Amygdala (tissue), 56 donors: ENCODE measurements around the gene METTL9.
"Not testable (repeated sequence)": the region's sequence is repeated elsewhere in the genome, so short reads cannot be mapped to it uniquely, and the experiment has no call there.

Source experiments
- DNase-seq, 56 donors: peaks; one replicate each; lab custom pipeline; 2025; lab: John Stamatoyannopoulos, UW

The METTL9 gene

DNA sequence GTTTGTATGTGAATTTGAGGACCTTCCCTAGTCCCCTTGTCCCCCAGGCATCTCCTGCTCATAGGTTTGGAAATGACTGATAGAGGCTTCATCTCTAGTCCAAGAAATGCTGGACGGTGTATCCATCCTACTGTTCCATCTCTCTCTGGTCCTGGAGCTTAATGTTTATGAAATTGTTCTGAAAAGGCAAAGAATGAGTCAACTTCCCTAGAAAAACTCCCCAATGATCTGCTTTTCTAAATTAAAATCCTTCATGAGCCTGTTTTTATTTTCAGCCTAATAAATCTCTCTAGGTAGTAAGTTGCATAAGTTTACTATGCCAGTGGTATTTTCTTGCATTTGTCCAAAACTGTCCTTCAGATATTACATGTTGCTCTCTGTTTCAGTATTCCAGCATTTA, 55.1 kb downstream of the METTL9 start:
- no peak for DNase-seq

DNA sequence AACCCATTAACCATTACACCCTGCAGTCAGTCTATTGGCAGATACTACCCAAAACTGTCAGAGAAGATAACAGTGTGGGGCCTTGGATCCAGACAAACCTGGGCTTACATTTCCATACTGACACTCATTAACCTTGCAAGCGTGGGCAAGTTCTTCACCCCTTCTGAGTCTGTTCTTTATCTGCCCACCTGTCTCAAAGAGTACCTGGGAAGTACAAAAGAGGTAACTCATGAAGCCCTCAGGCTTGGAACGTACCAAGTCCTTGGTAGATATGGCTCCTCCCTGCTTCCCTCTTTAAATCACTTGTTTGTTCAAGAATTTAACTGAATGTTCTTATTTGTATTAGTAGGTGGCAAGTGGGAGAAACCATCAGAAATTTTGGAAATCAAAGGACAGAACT, 55.5 kb downstream of the METTL9 start:
- no peak for DNase-seq

DNA sequence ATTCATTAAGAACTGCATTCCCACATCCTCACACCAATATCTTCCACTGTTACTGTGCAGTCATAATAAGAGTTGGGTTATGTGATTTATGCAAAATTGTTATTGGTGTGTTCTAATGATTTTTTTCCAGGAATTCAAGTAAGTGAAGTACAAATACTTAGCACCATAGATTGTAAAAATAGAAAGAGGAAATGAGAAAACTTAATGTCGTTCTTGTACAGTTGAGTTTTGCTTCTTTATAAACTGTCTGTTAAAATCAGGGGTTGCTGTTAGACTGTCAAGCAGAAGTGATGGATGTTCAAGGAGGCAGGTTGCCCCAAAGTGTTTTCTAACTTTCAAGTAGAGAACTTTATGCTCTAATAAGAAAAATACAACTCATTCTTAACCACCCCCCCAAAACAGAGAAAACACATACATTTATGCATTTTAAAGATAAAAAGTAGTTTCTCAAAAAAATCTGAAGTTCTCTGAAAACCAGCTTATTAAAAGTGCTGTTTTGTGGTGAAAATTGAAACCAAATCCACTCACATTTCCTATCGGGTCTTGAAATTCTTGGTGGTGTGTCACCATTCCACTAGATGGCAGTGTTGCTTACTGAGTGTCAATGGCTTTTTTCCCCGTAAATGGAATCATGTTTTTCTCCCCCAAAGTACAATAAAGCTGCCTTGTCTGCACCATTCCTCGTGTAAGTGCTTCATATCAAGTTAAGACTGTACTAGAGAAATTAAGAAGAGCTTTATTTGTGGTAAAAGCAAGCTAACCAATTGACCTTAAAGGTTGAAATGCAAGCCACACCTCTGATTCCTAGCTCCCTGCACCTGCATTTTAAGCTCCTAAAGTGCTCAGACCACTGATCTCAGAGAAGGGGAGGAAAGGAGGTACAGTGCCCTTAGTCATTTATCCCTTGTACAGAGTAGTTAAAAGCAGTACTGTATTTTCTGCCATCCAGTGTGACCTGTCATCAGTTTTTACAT, 57.7 kb downstream of the METTL9 start:
- DNase-seq = peak in 9 of 56 donors; percentile 4 to 62 (median 14)

DNA sequence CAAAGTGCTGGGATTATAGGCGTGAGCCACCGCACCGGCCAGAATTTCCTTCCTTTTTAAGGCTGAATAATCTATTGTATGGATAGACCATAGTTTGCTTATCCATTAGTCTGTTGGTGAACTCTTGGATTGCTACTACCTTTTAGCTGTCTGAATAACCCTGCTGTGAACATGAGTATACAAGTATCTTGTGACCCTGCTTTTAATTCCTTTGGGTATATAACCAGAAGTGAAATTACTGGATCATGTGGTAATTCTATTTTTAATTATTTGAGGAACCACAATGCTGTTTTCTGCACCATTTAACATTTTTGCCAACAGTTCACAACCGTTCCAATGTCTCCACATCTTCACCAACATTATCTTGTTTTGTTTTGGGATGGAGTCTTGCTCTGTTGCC, 59.7 kb downstream of the METTL9 start:
- DNase-seq = no peak

DNA sequence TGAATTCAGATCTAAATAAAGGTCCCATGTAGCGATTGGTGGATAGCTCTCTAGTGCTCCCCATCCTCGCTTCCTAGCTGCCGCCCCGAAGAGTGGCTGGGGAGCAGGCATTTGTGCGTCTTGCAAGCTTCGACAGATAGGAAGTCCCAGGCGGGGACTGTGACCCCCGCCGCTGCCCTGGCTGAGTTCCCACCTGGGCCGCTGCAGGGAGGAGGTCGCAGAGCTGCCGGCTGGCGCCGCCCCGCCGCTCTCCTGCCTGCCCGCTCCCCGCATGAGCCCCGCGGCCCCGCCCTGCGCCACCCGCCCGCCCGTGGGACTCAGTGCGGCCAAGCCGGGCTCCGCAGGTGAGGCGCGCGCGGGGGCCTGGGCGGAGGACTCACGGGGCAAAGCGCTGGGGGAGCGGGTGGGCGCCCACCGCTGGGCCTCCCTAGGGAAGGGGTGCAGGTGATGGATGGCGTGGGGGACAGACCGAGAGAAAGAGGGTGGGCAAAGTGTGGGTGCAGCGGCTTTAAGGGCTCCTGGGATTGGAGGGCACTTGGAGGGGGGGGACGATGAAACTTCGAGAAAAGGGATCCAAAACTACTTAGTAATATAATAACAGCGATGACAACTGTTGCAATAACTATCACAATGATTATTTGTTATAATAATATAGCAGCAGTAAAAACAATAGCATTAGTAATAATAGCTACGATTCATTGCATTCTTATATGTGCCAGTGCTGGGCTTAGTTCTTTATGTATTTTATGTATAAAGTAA, 64.7 kb downstream of the METTL9 start, which contains the start of gene OTOA:
Gene OTOA (plus strand): TSS at position 80 of the 759 bp plus-strand sequence. CDS start 14,547 bp downstream, outside the sequence.
- DNase-seq = no peak

DNA sequence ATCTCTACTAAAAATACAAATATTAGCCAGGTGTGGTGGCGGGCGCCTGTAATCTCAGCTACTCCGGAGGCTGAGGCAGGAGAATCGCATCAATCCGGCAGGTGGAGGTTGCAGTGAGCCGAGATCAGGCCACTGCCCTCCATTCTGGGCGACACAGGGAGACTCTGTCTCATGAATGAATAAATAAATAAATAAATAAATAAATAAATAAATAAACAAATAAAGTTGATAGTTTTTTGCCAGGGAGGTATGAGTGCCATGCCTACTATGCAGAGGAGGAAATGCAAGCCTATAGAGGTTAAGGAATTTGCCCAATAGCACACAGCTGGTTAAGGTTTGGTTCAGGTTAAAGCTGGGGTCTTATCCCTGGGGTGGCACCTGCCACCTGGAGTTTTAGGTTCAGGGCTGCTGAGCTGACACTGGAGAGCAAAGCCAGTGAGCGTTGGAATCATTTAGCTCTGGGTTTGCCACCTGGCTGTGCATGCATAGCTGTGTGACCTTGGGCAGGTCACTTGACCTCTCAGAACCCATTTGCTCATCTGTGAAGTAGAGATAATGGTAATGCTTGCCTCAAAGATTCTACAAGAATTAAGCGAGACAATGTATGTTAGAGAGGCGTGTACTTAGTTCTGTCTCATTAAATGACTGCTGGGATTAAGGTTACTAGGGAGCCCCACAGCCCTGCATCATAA, 65.6 kb downstream of the METTL9 start:
- no peak for DNase-seq

DNA sequence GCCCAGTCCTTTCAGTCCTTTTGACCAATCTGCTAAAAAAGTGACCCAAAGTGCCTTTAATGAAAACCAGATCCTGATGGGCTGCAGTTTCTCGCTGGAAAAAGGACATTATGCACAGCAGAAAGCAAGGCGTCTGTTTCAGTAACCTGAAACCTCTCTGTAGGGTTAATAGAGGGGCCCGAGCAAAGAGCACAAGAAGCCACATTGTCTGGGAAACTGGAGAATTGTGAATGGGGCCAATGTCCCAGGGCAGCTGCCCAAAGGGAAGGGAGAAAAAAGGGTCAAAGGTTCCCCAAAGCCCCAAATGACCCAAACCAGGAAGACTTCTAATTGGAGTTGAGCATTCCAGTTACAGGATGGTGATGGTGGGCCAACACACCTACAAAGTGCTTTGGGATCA, 67.4 kb downstream of the METTL9 start:
- no peak for DNase-seq

DNA sequence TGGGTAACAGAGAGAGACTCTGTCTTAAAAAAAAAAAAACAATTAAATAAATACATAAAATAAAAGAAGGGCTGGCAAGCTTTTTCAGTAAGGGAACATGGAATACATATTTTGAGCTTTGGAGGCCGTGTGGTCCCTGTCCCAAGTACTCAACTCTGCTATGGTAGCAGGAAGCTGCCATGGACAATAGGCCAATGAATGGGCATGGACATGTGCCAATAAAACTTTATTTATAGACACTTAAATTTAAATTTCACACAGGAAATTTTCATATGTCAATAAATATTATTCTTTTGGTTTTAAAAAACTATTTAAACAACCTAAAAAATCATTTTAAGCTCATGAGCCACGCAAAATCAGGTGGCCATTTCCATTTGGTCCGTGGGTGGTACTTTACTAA, 68.2 kb downstream of the METTL9 start:
- DNase-seq = no peak

DNA sequence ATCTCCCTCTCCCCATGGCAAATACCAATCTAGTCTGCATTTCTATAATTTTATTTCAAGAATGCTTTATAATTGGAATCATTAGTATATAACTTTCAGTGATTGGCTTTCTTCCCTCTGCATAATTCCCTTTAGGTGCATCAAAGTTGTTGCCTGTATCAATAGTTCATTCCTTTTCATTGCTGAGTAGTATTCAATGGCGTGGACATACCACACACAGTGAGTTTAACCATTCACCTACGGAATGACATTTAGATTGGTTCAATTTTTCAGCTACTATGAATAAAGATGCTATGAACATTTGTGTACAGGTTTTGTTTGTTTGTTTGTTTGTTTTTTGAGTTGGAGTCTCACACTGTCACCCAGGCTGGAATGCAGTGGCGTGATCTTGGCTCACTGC, 74.1 kb downstream of the METTL9 start:
- no peak for DNase-seq

DNA sequence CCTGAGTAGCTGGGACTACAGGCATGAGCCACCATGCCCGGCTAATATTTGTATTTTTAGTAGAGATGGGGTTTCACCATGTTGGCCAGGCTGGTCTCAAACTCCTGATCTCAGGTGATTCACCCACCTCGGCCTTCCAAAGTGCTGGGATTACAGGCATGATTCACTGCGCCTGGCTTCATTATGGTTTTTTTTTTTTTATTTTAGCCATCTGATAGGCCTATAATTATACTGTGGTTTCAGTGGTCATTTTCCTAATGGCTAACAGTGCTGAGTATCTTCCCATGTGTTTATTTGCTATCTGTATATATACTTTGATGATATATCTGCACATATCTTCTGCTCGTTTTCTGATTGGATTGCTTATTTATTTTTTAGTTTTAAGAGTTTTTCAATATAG, 75.1 kb downstream of the METTL9 start:
- DNase-seq = not testable (repeated sequence)

DNA sequence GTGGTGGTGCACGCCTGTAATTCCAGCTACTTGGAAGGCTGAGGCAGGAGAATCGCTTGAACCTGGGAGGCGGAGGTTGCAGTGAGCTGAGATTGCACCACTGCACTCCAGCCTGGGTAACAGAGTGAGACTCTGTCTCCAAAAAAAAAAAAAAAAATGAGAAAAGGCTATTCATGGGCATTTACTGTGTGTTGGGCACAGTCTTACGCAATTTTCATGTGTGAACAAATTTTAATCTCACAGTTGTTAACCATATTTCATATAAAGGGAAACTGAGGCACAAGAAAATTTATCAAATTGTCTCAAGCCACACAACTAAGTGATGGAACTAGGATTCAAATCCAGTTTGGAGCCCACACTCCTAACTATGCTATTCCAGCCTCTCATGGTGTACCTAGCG, 81.3 kb downstream of the METTL9 start:
- DNase-seq = not testable (repeated sequence)

DNA sequence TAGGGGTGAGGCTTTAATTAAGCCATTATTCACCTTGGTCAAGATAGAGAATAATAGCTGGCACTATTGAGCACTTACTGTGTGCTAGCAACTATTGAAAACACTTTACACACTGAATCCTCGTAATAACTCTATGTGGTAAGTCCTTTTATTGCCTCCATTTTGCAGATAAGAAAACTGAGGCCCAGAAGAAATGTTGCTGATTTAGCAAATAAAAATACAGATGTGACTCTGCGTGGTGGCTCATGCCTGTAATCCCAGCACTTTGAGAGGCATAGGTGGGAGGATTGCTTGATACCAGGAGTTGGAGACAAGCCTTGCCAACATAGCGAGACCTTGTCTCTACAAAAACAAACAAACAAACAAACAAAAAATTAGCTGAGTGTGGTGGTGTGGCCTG, 83.8 kb downstream of the METTL9 start:
- no peak for DNase-seq

DNA sequence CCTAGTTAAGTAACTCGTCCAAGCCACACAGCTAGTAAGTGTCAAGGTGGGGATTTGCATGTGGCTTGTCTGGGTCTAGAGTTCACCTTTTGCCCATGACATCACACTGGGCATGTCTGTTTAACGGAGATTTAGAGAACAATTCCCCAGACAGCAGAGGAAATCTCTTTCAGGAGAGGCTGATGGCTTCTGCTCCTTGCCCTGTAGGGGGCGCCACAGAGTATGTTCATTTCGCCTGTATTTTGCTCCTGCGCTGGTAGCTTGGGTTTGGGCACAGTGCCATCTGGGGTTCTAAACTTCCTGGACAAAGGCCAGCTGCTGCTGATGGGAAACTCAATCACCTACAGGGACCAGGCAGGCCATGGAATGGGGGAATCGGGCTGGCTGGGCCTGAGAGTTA, 84.8 kb downstream of the METTL9 start:
- peak in 1 of 56 donors; percentile 26 for DNase-seq

DNA sequence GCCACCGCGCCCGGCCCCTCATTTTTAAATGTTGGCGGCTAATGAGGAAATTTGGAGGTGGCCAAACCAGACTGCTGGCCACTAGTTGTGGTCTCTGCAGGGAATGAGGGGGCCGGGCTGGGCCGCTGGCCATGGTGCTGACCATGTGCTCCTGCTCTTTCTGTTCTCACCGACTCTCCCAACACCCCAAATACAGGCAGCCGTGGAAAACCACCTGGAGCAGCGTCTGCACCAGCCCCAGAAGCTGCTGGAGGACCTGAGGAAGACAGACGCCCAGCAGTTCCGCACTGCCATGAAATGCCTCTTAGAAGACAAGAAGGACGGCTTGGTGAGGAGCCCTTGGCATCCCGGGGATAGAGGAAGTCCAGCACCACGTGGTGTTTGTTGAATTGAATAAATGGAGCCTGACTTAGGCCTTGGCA, 85.7 kb downstream of the METTL9 start:
- no peak for DNase-seq

DNA sequence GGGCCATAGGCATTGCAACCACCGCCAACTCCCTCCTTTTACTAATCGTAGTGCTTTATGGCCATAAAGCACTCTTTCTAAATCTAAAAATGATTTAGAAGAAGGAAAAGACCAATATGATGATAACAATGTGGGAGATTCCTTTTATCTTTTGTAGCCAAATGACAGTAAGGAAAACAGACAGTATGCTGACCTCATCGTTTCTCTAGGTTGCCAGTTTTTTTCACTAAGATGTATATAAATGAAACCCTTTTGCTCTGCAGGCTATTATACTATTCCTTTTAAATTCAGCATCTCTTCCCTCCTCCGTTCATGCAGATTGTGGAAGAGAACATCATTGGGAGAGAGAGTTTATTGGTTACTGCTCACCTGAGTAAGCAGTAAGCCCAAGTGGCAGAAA, 89.7 kb downstream of the METTL9 start:
- no peak for DNase-seq

DNA sequence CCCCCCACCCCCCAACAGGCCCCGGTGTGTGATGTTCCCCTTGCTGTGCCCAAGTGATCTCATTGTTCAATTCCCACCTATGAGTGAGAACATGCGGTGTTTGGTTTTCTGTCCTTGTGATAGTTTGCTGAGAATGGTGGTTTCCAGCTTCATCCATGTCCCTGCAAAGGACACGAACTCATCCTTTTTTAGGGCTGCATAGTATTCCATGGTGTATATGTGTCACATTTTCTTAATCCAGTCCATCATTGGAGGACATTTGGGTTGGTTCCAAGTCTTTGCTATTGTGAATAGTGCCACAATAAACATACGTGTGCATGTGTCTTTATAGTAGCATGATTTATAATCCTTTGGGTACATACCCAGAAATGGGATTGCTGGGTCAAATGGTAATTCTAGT, 91.6 kb downstream of the METTL9 start:
- DNase-seq = not testable (repeated sequence)

DNA sequence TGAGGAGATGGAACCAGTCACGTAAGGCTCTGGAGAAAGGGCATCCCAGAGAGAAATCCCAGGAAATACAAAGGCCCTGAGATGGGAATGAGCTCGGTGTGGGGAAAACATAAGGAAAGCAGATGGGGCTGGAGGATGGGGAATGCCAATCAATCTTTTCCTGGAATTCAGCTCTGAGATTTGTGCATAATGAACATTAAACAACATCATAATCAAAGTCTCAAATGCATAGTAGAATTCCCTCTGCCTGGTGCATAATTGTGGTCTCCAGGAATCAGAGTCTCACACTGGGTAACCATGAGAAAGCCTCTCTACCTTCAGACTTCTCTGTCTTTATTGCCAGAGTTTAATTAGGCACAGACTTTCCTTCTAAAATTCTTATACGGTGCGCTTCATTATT, 95.2 kb downstream of the METTL9 start:
- DNase-seq = no peak

DNA sequence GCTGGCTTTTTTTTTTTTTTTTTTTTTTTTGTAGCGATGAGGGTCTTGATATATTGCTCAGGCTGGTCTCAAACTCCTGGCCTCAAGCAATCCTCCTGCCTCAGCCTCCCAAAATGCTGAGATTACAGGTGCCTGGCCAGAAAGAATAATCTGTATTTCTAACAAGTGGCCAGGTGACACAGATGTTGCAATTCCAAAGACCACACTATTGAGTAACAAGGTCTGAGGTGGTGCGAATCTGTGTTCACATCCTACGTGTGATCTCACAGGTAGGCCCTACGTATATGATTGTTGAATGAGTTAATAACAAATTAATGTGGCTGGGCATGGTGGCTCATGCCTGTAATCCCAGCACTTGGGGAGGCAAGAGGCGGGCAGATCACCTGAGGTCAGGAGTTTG, 97.7 kb downstream of the METTL9 start:
- no peak for DNase-seq

DNA sequence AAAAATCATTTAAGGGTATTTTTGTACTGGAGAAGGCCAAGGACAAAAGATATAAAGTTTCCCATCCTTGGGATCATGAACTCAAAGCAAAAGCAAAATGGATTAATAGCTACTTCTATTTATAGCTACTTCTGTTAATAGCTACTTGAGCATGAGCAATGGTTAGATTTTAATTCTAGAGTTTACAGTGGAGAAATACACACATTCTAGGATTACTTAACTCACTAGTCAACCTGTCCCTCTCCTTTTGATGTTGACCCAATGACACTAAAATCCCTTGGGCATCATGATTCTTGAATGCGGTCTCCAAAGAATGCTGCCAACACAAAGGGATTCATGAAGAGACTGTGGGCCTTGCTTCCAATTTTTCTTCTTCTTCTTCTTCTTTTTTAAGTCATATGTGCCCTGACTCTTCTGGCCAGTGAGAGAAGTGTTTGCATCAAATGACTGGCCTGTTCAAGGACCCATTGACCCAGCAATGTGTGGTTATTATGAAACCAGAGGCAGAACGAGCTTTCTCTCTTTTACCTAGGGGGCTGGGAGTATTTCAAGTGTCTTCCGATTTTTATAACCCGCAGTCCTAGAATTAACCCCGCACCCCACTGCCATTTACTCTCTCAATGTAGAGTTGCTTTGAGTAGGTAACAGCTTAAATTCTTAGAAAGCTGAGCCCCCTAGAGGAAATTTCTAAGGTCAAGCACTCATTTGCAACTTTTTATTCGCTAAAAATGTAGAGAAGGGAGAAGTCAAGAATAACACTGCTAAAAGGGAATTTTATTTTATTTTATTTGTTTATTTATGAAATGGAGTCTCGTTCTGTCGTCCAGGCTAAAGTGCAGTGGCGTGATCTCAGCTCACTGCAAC, 99.0 kb downstream of the METTL9 start:
- DNase-seq = no peak

DNA sequence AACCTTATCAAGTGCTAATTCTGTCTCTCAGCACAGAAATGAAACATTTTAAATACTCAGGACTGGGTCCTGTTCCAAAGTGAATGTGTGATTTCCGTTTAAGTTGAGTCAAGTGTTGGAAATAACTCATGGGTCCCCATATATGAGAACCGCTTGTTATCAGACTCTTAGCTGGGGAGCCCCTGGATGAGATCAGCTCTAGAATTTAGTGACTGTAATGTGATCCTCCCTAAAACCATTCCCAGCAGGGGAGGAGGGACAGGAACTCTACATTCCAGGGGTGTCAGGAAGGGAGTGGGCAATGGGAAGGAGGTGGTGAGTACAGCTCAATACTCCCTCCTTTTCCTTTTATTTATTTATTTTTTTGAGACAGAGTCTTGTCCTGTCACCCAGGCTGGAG, 101.9 kb downstream of the METTL9 start:
- no peak for DNase-seq
